GM19463 (cell line): Measurements from ENCODE around the gene ABLIM2.

ENCODE experiments used
- ATAC-seq: cut with Tn5 transposase; IDR thresholded peaks from one replicate; pipeline ENCODE4 v1.9.1; 2021; ENCODE audit warnings: mild to moderate bottlenecking, moderate library complexity; ENCODE audit not compliant: unreplicated experiment

Gene ABLIM2

GRCh38 chr4:8158710-8159536 lies at the start of gene ABLIM2:
Gene ABLIM2 (minus strand): TSS chr4:8158813. CDS start chr4:8158689, 124 bp downstream.
- peak; percentile 89 for ATAC-seq

- ATAC-seq = no peak
Measured at GRCh38 chr4:8207314-8207713, 48.7 kb upstream of the ABLIM2 start.

- no peak for ATAC-seq
Measured at GRCh38 chr4:8205749-8206611, 47.4 kb upstream of the ABLIM2 start.

- no peak for ATAC-seq
Measured at GRCh38 chr4:8205241-8205707, 46.7 kb upstream of the ABLIM2 start.

GRCh38 chr4:8204576-8205227 lies 46.1 kb upstream of the ABLIM2 start:
- ATAC-seq = no peak

DNA sequence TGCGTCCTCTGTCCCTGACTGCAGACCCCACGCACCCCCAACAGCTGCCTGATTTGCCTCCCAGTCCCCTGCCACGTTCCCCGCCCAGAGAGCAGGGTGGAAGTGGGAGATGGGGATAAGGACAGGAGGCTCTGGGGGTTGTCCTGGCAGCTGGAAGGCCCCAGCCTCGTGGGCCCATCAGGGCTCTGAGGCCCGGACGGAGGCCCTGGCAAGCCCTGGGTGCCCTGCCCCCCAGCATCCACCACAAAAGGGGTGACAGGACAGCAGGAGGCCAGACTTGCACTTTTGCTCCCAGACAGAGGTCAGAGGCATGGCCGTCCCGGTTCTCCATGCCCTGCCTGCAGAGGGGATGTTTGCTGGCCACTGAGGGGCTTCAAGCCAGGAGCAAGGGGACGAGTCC lies 45.2 kb upstream of the ABLIM2 start:
- no peak for ATAC-seq

GRCh38 chr4:8203052-8203401 lies 44.4 kb upstream of the ABLIM2 start:
- ATAC-seq = no peak

- ATAC-seq = no peak
Measured at GRCh38 chr4:8202108-8203051, 43.8 kb upstream of the ABLIM2 start.

GRCh38 chr4:8201321-8201781 lies 42.7 kb upstream of the ABLIM2 start:
- ATAC-seq = peak; percentile 31

DNA sequence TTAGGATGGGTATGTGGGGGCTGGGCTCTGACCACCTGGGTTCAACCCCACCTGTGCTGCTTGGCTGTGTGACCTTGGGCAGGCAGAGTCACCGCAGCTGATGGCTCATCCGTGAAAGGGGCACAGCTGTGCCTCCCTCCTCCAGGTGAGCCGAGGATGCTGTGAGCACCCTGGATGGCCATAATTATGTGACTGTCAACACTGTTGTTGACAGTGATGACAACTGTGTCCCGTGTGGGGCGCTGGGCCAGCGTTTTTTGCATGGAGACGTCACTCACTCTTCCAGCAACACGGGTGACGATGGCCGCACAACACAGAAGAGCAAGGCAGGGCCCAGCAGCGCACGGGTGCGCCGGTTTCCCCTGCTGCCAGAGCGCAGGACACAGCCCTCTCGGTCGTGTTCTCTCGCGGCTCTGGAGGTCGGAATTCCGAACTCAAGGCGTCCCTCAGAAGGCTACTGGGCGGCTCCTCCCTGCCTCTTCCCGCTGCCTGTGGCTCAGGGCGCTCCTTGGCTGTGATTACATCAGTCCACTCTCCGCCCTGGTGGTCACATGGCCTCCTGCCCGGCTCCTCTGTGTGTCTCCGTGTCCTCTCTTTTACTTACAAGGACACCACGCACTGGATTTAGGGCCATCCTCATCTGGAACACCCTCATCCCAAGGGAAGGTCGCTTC lies 41.8 kb upstream of the ABLIM2 start:
- no peak for ATAC-seq

DNA sequence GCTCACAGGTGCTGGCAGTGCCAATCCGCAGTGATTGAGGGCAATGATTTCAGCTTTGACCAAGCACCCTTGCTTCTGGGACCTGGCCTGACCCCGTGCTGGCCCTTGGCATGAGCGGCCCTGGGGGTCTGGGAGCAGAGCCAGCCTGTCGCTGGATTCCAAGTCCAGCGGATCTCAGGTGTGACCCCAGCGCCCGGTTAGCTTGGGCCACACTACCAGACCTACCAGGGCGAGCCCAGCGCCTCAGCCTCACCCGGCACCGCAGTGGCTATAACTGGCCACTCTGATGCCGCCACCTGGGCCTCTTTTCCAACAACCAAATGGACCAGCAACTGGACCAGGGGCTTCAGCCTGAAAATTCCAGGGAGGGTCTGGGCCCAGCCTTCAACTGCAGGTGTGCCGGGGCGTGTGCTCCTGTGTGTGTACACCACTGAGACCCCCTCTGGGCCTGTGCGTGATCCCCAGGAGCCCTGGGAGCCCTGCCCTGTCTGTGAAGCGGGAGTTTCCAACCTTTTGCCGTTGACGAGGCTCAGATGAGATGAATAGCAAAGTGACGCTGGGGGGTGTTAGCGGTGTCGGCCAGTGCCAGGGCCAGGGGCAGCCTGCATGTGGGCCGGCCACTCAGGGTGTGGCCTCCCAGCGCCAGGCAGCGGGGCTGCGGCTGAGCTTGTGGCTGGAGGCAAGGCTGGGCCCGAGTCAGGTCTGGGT lies 41.1 kb upstream of the ABLIM2 start:
- ATAC-seq = no peak

DNA sequence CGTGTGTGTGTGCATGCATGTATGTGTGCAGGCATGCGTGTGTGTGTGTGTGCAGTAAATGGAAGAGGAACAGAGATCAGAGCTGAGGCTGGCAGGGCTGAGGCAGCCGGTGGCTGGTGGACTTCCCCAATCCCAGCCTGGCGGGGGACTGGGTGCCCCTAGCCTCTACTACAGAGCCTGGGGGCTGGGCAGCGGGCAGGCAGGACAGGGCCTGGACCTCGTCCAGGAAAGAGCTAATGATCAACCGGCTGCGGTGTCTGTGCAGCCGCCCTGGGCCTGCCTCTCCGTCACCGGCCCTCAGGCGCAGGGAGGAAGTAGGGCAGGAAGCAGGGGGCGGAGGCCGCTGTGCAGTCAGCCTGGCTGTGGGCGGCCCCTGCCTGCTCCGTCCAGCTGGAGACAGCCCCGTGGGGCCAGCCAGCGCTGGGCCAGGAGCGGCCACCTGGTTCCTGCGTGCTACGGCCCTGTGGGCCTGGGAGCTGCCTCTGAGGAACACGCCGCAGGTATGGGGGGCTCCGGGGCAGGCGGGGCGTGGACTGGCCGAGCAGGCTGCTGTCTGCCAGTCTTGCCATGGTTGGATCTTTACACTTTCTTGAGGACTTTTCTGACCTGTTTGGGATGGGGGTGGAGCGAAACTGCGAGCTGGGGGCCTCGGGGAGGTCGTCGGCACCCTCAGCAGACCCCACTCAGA lies 40.4 kb upstream of the ABLIM2 start, which contains the start of gene SH3TC1:
Gene SH3TC1, plus strand, starts transcription at position 385 of the 688 bp plus-strand sequence. CDS start 5,905 bp downstream, outside the sequence.
- ATAC-seq = peak; percentile 76

GRCh38 chr4:8198206-8198905 lies 39.7 kb upstream of the ABLIM2 start:
- ATAC-seq = peak; percentile 3

GRCh38 chr4:8197521-8197920 lies 38.9 kb upstream of the ABLIM2 start:
- no peak for ATAC-seq

DNA sequence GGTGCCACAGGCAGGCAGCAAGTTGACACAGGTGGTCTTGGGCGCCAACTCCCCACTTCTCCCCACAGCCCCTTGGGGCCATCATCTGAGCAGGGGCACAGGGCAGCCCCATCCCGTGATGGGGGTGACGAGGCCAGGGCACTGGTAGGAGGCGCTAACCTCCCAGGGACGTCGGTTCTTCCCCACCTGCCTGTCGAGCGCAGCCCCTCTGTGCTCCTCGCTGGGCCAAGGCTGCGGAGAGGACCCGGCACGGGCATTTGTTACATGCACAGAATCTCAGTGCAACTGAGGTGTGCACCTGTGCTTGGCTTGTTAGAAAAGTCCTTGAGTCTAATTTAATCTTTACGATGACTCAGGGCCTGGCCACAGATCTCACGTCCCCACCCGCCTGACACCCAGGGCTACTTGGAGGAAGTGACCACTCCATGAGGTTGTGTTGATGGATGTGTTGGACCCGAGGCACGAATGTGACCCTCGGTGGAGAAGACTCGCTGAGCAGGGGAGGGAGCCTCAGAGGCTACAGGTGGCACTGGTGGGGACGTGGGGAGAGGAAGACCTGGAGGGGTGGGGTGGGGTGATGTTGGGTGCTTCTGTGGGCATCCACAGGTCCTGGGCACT lies 37.3 kb upstream of the ABLIM2 start:
- no peak for ATAC-seq

DNA sequence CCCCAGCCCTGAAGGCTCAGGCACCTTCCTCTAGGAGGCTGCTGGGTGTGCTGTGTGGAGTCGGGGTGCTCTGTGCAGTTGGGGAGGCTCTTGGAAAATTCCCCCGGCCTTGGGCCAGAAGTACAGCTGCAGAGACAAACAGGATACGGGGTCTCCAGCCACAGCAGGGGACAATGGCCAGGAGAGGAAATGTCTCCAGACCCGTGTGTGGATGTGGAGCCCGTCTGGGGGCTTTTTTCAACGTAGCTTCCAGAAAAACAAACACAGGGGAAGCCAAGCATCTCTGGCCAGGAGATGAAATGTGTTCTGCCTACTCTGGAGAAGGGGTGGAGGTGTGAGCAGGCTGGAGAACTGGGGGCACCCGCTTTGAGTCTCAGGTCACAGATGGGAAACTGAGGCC lies 36.8 kb upstream of the ABLIM2 start:
- ATAC-seq = no peak
